Calu3 (cell line): ENCODE results near the gene PDE3B. TPM values are rescaled to one million over a fixed set of nuclear protein-coding genes. Genes with fewer than 3 reads are reported as not detected.

Experiments
- BruUV-seq: library from RNA; stranded (reverse); fragments of 400-500 nt; replicated peaks from 2 replicates; lab custom pipeline; 2021; lab: Mats Ljungman, UMichigan
- CTCF ChIA-PET: fragments of 300-600 bp; sonication (Branson Sonifier 250); formaldehyde crosslinking; loops from one replicate; lab custom pipeline; 2022; ENCODE audit warnings: antibody characterized with exemption; lab: Charles Lee
- DNase-seq: peaks from one replicate; pipeline ENCODE4 v3.0.0; 2022
- H3K27ac Mint-ChIP-seq: one replicate; pipeline ENCODE4 v1.8.0; 2022; ENCODE audit warnings: mixed read lengths; ENCODE audit not compliant: unreplicated experiment
- H3K27me3 Mint-ChIP-seq: one replicate; pipeline ENCODE4 v1.8.0; 2022; ENCODE audit warnings: mixed read lengths; ENCODE audit not compliant: unreplicated experiment
- H3K36me3 Mint-ChIP-seq: one replicate; pipeline ENCODE4 v1.8.0; 2022; ENCODE audit warnings: mild to moderate bottlenecking, moderate library complexity, mixed read lengths; ENCODE audit not compliant: insufficient read depth, unreplicated experiment
- H3K4me1 Mint-ChIP-seq: one replicate; pipeline ENCODE4 v1.8.0; 2022; ENCODE audit warnings: mild to moderate bottlenecking, low read depth, mixed read lengths; ENCODE audit not compliant: unreplicated experiment
- H3K4me3 Mint-ChIP-seq: one replicate; pipeline ENCODE4 v1.8.0; 2022; ENCODE audit warnings: mild to moderate bottlenecking, low read depth, moderate library complexity, mixed read lengths; ENCODE audit not compliant: unreplicated experiment
- H3K9me3 Mint-ChIP-seq: one replicate; pipeline ENCODE4 v1.8.0; 2022; ENCODE audit warnings: low read depth, mixed read lengths; ENCODE audit not compliant: unreplicated experiment
- CTCF ChIP-seq: fragments of 200-600 bp; IDR thresholded peaks from one replicate; pipeline ENCODE4 v1.8.0; 2022; ENCODE audit warnings: antibody characterized with exemption; ENCODE audit not compliant: unreplicated experiment
- intact Hi-C: fragments of 100-400 bp; cut with micrococcal nuclease; formaldehyde crosslinking; loops from one replicate; pipeline ENCODE4 v1.10.0; 2022; ENCODE audit not compliant: unreplicated experiment
- total RNA-seq: library from RNA; stranded (reverse); gene quantifications from 2 replicates; pipeline ENCODE4 v1.2.3, GENCODE V29; 2022

PDE3B gene
- total RNA-seq, 1 experiment from 2014 or later: 4.5 TPM

- no peaks in the 10 kb centered on the region for H3K4me1 Mint-ChIP-seq
- no peak for DNase-seq
- H3K36me3 Mint-ChIP-seq: no peaks in the 10 kb centered on the region
- no peaks in the 10 kb centered on the region for H3K9me3 Mint-ChIP-seq
- CTCF ChIA-PET: no interaction called here
- TF ChIP-seq CTCF: no peak
- H3K4me3 Mint-ChIP-seq: no peak overlapping the region
- BruUV-seq: no TSS peak
- H3K27ac Mint-ChIP-seq: no peak overlapping the region
- no peaks in the 10 kb centered on the region for H3K27me3 Mint-ChIP-seq
- intact Hi-C loops: no loop called here
These were observed 30.3 kb downstream of the PDE3B start for GRCh38 chr11:14673824-14674405.

DNA sequence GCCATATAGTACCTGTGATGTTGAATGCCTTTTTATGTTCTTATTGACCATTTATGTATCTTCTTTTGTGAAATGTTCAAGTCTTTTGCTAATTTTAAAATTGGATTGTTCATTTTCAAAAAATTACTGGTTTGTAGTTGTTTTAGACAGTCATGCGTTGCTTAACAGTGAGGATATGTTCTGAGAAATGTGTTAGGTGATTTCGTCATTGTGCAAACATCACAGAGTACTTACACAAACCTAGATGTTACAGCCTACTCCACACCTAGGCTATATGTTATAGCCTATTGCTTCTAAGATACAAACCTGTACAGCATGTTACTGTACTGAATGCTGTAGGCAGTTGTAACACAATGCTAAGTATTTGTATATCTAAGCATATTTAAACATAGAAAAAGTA, 32.5 kb downstream of the PDE3B start:
- H3K27me3 Mint-ChIP-seq: no peaks in the 10 kb centered on the region
- H3K9me3 Mint-ChIP-seq: peaks cover 4% of the 10 kb centered on the region
- no TSS peak for BruUV-seq

GRCh38 chr11:14677146-14677545, 33.5 kb downstream of the PDE3B start:
- TF ChIP-seq CTCF: no peak
- no TSS peak for BruUV-seq
- no peaks in the 10 kb centered on the region for H3K27me3 Mint-ChIP-seq
- no peak overlapping the region for H3K27ac Mint-ChIP-seq
- no peaks in the 10 kb centered on the region for H3K36me3 Mint-ChIP-seq
- H3K4me1 Mint-ChIP-seq: no peaks in the 10 kb centered on the region
- DNase-seq: no peak
- CTCF ChIA-PET: no interaction called here
- peaks cover 4% of the 10 kb centered on the region for H3K9me3 Mint-ChIP-seq
- intact Hi-C loops: no loop called here
- H3K4me3 Mint-ChIP-seq: no peak overlapping the region

More for the DNA sequence above, 32.5 kb downstream of the PDE3B start:
- no peaks in the 10 kb centered on the region for H3K36me3 Mint-ChIP-seq
- no peak overlapping the region for H3K27ac Mint-ChIP-seq
- H3K4me3 Mint-ChIP-seq: no peak overlapping the region
- intact Hi-C loops: no loop called here
- no peak for DNase-seq
- H3K4me1 Mint-ChIP-seq: no peaks in the 10 kb centered on the region
- CTCF ChIA-PET: no interaction called here
- TF ChIP-seq CTCF: no peak

DNA sequence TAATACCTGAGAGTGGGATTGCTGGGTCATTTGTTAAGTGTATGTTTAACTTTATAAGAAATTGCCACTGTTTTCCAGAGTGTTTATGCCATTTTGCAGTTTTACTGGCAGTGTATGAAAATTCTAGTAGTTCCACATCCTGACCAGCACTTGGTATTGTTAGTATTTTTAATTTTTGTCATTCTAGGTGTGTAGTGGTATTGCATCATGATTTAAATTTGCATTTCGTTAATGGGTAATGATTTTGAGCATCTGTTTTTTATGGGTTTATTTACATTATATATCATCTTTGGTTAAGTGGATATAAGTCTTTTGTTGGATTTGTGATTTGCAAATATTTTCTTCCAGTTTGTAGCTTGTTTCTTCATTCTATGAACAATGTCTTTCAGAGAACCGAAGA, 34.7 kb downstream of the PDE3B start:
- intact Hi-C loops: no loop called here
- no peaks in the 10 kb centered on the region for H3K36me3 Mint-ChIP-seq
- TF ChIP-seq CTCF: no peak
- H3K9me3 Mint-ChIP-seq: peaks cover 4% of the 10 kb centered on the region
- CTCF ChIA-PET: no interaction called here
- no TSS peak for BruUV-seq
- no peaks in the 10 kb centered on the region for H3K4me1 Mint-ChIP-seq
- no peaks in the 10 kb centered on the region for H3K27me3 Mint-ChIP-seq
- no peak overlapping the region for H3K4me3 Mint-ChIP-seq
- no peak overlapping the region for H3K27ac Mint-ChIP-seq
- DNase-seq: no peak
